WTC11 (cell line): ENCODE measurements around the gene TM4SF1.

Experiments
- CREB1 ChIP-seq: sonication (generic); formaldehyde crosslinking; IDR thresholded peaks from 2 replicates; pipeline ENCODE4 v1.8.0; 2023; ENCODE audit warnings: mild to moderate bottlenecking, missing genetic modification reagents
- CTCF ChIP-seq: fragments of 200-600 bp; IDR thresholded peaks from 2 replicates; pipeline ENCODE4 v1.8.0; 2022; ENCODE audit warnings: antibody characterized with exemption
- E2F4 ChIP-seq: sonication (generic); formaldehyde crosslinking; IDR thresholded peaks from 2 replicates; pipeline ENCODE4 v1.8.1; 2022; ENCODE audit warnings: low read depth, mild to moderate bottlenecking, moderate library complexity, missing genetic modification reagents, borderline replicate concordance
- ELF4 ChIP-seq: sonication (generic); formaldehyde crosslinking; IDR thresholded peaks from 2 replicates; pipeline ENCODE4 v1.8.1; 2022; ENCODE audit warnings: low read depth, mild to moderate bottlenecking, moderate library complexity, missing genetic modification reagents
- FOXP4 ChIP-seq: sonication (generic); formaldehyde crosslinking; IDR thresholded peaks from 2 replicates; pipeline ENCODE4 v1.8.0; 2022; ENCODE audit warnings: mild to moderate bottlenecking, missing genetic modification reagents
- MAX ChIP-seq: sonication (generic); formaldehyde crosslinking; IDR thresholded peaks from 2 replicates; pipeline ENCODE4 v1.8.0; 2022; ENCODE audit warnings: mild to moderate bottlenecking, missing genetic modification reagents
- NR3C1 ChIP-seq: sonication (generic); formaldehyde crosslinking; conservative IDR thresholded peaks from 2 replicates; pipeline ENCODE4 v1.8.1; 2023; ENCODE audit warnings: low read depth, mild to moderate bottlenecking, missing genetic modification reagents
- SP1 ChIP-seq: sonication (generic); formaldehyde crosslinking; conservative IDR thresholded peaks from 2 replicates; pipeline ENCODE4 v1.8.1; 2022; ENCODE audit warnings: missing genetic modification reagents
- TP53 ChIP-seq: sonication (generic); formaldehyde crosslinking; IDR thresholded peaks from 2 replicates; pipeline ENCODE4 v1.8.1; 2023; ENCODE audit warnings: mild to moderate bottlenecking, missing genetic modification reagents
- USF1 ChIP-seq: sonication (generic); formaldehyde crosslinking; IDR thresholded peaks from 2 replicates; pipeline ENCODE4 v1.8.0; 2022; ENCODE audit warnings: mild to moderate bottlenecking, missing genetic modification reagents
- ZNF138 ChIP-seq: sonication (generic); formaldehyde crosslinking; conservative IDR thresholded peaks from 2 replicates; pipeline ENCODE4 v1.8.1; 2022; ENCODE audit warnings: mild to moderate bottlenecking, moderate library complexity, missing genetic modification reagents
- ZNF423 ChIP-seq: fragments of 250-450 bp; sonication (Bioruptor Pico); IDR thresholded peaks from 2 replicates; pipeline ENCODE4 v2.1.2; 2022; ENCODE audit warnings: mild to moderate bottlenecking, moderate library complexity

- TF ChIP-seq FOXP4 (CRISPR knock-in tag): no peak
- no peak for TF ChIP-seq MAX
- no peak for TF ChIP-seq NR3C1 (CRISPR knock-in tag)
- TF ChIP-seq ZNF138 (CRISPR knock-in tag): no peak
- TF ChIP-seq CREB1: no peak
- TF ChIP-seq CTCF: no peak
- no peak for TF ChIP-seq TP53 (CRISPR knock-in tag)
- TF ChIP-seq ELF4: no peak
- no peak for TF ChIP-seq ZNF423 (CRISPR knock-in tag)
- TF ChIP-seq SP1 (CRISPR knock-in tag): no peak
- TF ChIP-seq E2F4 (CRISPR knock-in tag): no peak
- no peak for TF ChIP-seq USF1 (CRISPR knock-in tag)
Observed at GRCh38 chr3:149336925-149337324, 40.5 kb downstream of the TM4SF1 start.
